ENCODE measurements around the gene PRCC. TPM values are rescaled to one million over a fixed set of nuclear protein-coding genes. Genes with fewer than 3 reads are reported as not detected.

The PRCC gene
- total and polyA plus RNA-seq, 2 of the 13 experiments (the other 11 are each of a cell fraction or from before 2014, with no cell fraction given) = 24.2 to 40.5 TPM

DNA sequence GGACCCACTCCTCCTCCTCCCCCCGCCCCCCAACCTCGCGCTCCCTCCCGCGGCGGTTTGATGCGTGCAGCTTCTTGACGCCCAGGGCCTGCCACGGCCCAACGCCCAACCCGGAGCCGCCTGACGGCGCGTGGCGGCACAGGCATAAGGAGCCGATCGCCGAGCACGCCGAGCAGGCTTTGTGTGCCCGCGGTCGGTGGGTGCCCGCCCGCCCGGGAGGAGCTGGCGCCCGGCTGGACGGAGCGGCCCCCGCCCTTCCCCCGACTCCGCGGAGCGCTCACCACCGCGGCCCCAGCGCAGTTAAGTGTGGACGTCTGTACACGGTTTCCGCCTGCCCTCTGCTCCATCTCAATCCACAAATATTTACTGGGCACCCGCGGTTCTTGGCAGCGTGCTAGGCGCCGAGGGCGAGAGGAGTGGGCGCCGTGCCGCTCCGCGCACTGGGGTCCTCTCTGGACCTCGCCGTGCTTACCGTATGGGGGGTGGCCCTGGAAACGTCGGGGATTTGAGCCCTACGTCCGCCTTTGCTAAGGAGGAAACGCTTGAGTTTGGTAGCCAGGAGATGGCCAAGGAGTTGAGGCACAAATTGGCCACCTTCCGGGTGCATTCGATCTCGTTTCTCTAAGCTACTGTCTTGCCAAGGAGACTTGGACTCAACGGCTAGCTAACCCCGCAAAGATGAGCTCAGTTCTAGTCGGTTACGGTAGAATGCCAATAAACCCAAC is 15.4 kb upstream of the PRCC start (continued):
- TF ChIP-seq ZMAT3 (CRISPR knock-in tag; conservative IDR thresholded peaks at IDR 0.05) (peak; percentile 92), HHEX (CRISPR knock-in tag; IDR thresholded peaks at IDR 0.05) (no peak), ZNF780A (CRISPR knock-in tag; IDR thresholded peaks at IDR 0.05) (no peak), SMARCC2 (IDR thresholded peaks at IDR 0.05) (no peak), SPEN (CRISPR knock-in tag; IDR thresholded peaks at IDR 0.05; ENCODE audit: low read depth) (peak; percentile 88), ZNF615 (CRISPR knock-in tag; IDR thresholded peaks at IDR 0.05; ENCODE audit: borderline replicate concordance) (no peak), ZNF761 (CRISPR knock-in tag; conservative IDR thresholded peaks at IDR 0.05) (no peak), TFAP4 (IDR thresholded peaks at IDR 0.05; ENCODE audit: borderline replicate concordance, low read depth) (peak; percentile 14; the same call in 1 of the 2 replicates), MIXL1 (CRISPR knock-in tag; IDR thresholded peaks at IDR 0.05) (no peak), ZFP36L2 (CRISPR knock-in tag; IDR thresholded peaks at IDR 0.05) (no peak), KMT2A (CRISPR knock-in tag; IDR thresholded peaks at IDR 0.05) (peak; percentile 64), CC2D1A (CRISPR knock-in tag; IDR thresholded peaks at IDR 0.05) (no peak), JARID2 (CRISPR knock-in tag; IDR thresholded peaks at IDR 0.05; ENCODE audit: insufficient replicate concordance) (no peak), ZNF766 (CRISPR knock-in tag; IDR thresholded peaks at IDR 0.05; ENCODE audit: borderline replicate concordance) (no peak), ZNF234 (CRISPR knock-in tag; conservative IDR thresholded peaks at IDR 0.05) (peak; percentile 81; the same call in 1 of the 2 replicates), ZNF781 (CRISPR knock-in tag; IDR thresholded peaks at IDR 0.05; ENCODE audit: borderline replicate concordance, not compliant biosample characterization) (no peak), TBX2 (CRISPR knock-in tag; IDR thresholded peaks at IDR 0.05; ENCODE audit: borderline replicate concordance) (peak; percentile 75), ZNF557 (CRISPR knock-in tag; IDR thresholded peaks at IDR 0.05) (no peak)
- TF ChIP-seq, protein P1, sequence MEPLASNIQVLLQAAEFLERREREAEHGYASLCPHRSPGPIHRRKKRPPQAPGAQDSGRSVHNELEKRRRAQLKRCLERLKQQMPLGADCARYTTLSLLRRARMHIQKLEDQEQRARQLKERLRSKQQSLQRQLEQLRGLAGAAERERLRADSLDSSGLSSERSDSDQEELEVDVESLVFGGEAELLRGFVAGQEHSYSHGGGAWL (CRISPR knock-in tag; IDR thresholded peaks at IDR 0.05) = peak; percentile 60; the same call in 1 of the 2 replicates
- TF ChIP-seq, protein P2, sequence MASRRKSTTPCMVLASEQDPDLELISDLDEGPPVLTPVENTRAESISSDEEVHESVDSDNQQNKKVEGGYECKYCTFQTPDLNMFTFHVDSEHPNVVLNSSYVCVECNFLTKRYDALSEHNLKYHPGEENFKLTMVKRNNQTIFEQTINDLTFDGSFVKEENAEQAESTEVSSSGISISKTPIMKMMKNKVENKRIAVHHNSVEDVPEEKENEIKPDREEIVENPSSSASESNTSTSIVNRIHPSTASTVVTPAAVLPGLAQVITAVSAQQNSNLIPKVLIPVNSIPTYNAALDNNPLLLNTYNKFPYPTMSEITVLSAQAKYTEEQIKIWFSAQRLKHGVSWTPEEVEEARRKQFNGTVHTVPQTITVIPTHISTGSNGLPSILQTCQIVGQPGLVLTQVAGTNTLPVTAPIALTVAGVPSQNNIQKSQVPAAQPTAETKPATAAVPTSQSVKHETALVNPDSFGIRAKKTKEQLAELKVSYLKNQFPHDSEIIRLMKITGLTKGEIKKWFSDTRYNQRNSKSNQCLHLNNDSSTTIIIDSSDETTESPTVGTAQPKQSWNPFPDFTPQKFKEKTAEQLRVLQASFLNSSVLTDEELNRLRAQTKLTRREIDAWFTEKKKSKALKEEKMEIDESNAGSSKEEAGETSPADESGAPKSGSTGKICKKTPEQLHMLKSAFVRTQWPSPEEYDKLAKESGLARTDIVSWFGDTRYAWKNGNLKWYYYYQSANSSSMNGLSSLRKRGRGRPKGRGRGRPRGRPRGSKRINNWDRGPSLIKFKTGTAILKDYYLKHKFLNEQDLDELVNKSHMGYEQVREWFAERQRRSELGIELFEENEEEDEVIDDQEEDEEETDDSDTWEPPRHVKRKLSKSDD (CRISPR knock-in tag; IDR thresholded peaks at IDR 0.05; ENCODE audit: low read depth) = no peak
- TF ChIP-seq, protein P3, sequence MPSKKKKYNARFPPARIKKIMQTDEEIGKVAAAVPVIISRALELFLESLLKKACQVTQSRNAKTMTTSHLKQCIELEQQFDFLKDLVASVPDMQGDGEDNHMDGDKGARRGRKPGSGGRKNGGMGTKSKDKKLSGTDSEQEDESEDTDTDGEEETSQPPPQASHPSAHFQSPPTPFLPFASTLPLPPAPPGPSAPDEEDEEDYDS (CRISPR knock-in tag; IDR thresholded peaks at IDR 0.05) = peak; percentile 67; the same call in 1 of the 2 replicates
- TF ChIP-seq, protein P4, sequence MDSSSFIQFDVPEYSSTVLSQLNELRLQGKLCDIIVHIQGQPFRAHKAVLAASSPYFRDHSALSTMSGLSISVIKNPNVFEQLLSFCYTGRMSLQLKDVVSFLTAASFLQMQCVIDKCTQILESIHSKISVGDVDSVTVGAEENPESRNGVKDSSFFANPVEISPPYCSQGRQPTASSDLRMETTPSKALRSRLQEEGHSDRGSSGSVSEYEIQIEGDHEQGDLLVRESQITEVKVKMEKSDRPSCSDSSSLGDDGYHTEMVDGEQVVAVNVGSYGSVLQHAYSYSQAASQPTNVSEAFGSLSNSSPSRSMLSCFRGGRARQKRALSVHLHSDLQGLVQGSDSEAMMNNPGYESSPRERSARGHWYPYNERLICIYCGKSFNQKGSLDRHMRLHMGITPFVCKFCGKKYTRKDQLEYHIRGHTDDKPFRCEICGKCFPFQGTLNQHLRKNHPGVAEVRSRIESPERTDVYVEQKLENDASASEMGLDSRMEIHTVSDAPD (CRISPR knock-in tag; IDR thresholded peaks at IDR 0.05) = 0 out of 2 replicates have a peak, but pooled peaks have one; percentile 34
